OCI-LY1 (cell line): ENCODE measurements around the gene SYNPO2.

ENCODE experiments used
- H2AFZ ChIP-seq: fragments of 200-600 bp; sonication (generic), shearing (Covaris generic); 2 replicates; pipeline ENCODE4 v1.6.0; 2014; ENCODE audit warnings: antibody characterized with exemption, mild to moderate bottlenecking, low read length
- H3F3A ChIP-seq: fragments of 200-600 bp; sonication (generic), shearing (Covaris generic); 2 replicates; pipeline ENCODE4 v1.6.0; 2014; ENCODE audit warnings: mild to moderate bottlenecking, antibody characterized with exemption, low read length, moderate library complexity; ENCODE audit not compliant: insufficient read depth
- H3K27ac ChIP-seq: fragments of 200-600 bp; sonication (generic); 2 replicates; pipeline ENCODE4 v1.5.1; 2014; ENCODE audit warnings: low read length, mixed run types, mild to moderate bottlenecking, low read depth; ENCODE audit not compliant: poor library complexity, severe bottlenecking
- H3K27me3 ChIP-seq: fragments of 200-600 bp; sonication (generic); 2 replicates; pipeline ENCODE4 v1.6.0; 2014; ENCODE audit warnings: antibody characterized with exemption, mild to moderate bottlenecking, low read length, moderate library complexity; ENCODE audit not compliant: insufficient read depth
- H3K36me3 ChIP-seq: fragments of 200-600 bp; sonication (generic); 2 replicates; pipeline ENCODE4 v1.6.1; 2014; ENCODE audit warnings: mild to moderate bottlenecking, antibody characterized with exemption, low read length, moderate library complexity, mixed read lengths; ENCODE audit not compliant: insufficient read depth
- H3K4me1 ChIP-seq: fragments of 200-600 bp; sonication (generic); 2 replicates; pipeline ENCODE4 v1.5.1; 2014; ENCODE audit warnings: mild to moderate bottlenecking, low read length, moderate library complexity; ENCODE audit not compliant: insufficient read depth, severe bottlenecking
- H3K4me2 ChIP-seq: fragments of 200-600 bp; sonication (generic), shearing (Covaris generic); 2 replicates; pipeline ENCODE4 v1.6.1; 2014; ENCODE audit warnings: low read length
- H3K4me3 ChIP-seq: fragments of 200-600 bp; sonication (generic); 2 replicates; pipeline ENCODE4 v1.5.1; 2014; ENCODE audit warnings: low read length, low read depth, mild to moderate bottlenecking, mixed read lengths; ENCODE audit not compliant: poor library complexity, severe bottlenecking
- H3K79me2 ChIP-seq: fragments of 200-600 bp; shearing (Covaris generic); 2 replicates; pipeline ENCODE4 v1.6.1; 2016; ENCODE audit warnings: mixed run types, low read length, mixed read lengths; ENCODE audit not compliant: insufficient read depth
- H3K9ac ChIP-seq: fragments of 200-600 bp; sonication (generic), shearing (Covaris generic); 2 replicates; pipeline ENCODE4 v1.6.1; 2014; ENCODE audit warnings: mild to moderate bottlenecking, low read length, mixed read lengths
- H3K9me2 ChIP-seq: fragments of 200-600 bp; sonication (generic), shearing (Covaris generic); 2 replicates; pipeline ENCODE4 v1.6.1; 2014; ENCODE audit warnings: low read depth, mild to moderate bottlenecking, low read length, mixed read lengths
- H3K9me3 ChIP-seq: fragments of 200-600 bp; shearing (Covaris generic); 2 replicates; pipeline ENCODE4 v1.6.1; 2014; ENCODE audit warnings: low read length, mixed read lengths
- H4K20me1 ChIP-seq: fragments of 200-600 bp; sonication (generic), shearing (Covaris generic); 2 replicates; pipeline ENCODE4 v1.6.0; 2016; ENCODE audit warnings: mild to moderate bottlenecking, low read length; ENCODE audit not compliant: insufficient read depth
- EZH2 ChIP-seq: fragments of 200-600 bp; sonication (generic), shearing (Covaris generic); IDR thresholded peaks from 2 replicates; pipeline ENCODE4 v1.8.0; 2017; ENCODE audit warnings: borderline replicate concordance, mixed run types, mild to moderate bottlenecking, antibody characterized with exemption, low read length, moderate library complexity, mixed read lengths
- TF ChIP-seq, protein P1 (sequence below): fragments of 200-600 bp; sonication (generic), shearing (Covaris generic); IDR thresholded peaks from 2 replicates; pipeline ENCODE4 v1.5.1; 2017; ENCODE audit warnings: mild to moderate bottlenecking, antibody characterized with exemption, low read length, moderate library complexity, mixed read lengths

SYNPO2 gene

DNA sequence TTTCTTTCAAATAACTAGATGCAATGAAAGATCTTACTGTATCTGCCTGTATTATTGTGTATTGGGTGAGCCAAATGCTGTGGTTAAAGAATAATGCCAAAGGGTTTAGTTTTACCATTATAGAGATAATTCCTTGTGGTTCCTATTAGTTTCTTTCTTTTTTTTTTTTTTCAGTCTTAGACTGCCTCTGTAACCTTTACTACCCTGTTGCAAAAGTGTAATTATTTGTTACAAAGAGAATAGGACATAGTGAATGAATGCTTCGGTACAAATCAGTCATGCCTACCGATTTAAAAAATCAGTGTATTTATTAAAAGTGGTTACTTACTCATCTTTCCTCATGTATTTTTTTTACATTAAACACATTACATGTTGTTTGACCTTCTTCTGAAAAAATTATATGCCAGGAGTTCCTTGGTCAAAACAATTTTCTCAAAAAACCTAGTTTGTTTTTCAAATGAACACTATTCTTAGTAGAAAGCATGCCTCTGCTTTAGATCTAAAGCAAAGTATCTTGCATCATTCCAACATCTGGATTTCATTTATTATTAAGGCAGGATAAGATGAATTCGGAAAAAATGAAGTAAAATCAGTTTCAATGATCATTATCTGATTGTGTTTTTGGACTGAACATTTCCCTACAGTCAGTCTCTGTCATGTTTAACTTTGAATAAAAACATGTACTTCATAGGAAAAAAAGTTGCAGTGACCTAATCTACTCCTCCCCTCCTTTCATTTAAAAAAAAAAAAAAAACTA is 21.2 kb upstream of the SYNPO2 start:
- H3K36me3 ChIP-seq, result no peaks in the 10 kb centered on the region

DNA sequence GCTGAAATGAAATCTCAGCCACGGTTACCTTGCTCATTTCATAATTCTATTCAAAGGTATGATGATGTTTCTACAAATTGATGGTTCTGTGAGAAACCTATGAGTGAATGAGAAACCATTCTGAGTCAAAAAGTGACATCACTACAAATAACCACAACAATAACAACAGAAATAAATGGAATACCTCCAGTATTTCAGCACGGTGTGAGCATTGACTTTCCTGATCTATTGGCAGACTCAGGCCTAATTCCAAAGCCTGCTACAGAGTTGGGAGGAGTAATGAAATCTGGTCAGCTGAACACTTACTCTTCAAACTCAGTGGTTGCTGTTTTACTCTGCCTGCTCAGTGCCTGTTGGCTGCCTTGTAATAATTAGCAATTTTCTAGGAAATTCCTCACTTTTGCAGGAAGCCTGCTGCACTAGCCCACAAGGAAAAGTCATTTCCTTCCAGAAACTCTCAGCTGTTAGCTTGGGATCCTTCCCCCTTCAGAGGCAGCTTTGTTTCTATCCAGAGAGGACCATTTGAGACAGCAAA is 18.8 kb upstream of the SYNPO2 start:
- Histone ChIP-seq H3K27ac (no peak overlapping the region), H3K4me3 (no peak overlapping the region), H4K20me1 (no peaks in the 10 kb centered on the region), H3K4me2 (no peak overlapping the region), H3K9ac (no peak overlapping the region), H3K9me3 (no peaks in the 10 kb centered on the region), H2AFZ (no peak overlapping the region), H3K9me2 (no peaks in the 10 kb centered on the region), H3K4me1 (no peaks in the 10 kb centered on the region), H3K79me2 (no peaks in the 10 kb centered on the region), H3K27me3 (no peaks in the 10 kb centered on the region), H3F3A (no peaks in the 10 kb centered on the region), H3K36me3 (no peaks in the 10 kb centered on the region)
- TF ChIP-seq EZH2, result no peak
- TF ChIP-seq, protein P1, sequence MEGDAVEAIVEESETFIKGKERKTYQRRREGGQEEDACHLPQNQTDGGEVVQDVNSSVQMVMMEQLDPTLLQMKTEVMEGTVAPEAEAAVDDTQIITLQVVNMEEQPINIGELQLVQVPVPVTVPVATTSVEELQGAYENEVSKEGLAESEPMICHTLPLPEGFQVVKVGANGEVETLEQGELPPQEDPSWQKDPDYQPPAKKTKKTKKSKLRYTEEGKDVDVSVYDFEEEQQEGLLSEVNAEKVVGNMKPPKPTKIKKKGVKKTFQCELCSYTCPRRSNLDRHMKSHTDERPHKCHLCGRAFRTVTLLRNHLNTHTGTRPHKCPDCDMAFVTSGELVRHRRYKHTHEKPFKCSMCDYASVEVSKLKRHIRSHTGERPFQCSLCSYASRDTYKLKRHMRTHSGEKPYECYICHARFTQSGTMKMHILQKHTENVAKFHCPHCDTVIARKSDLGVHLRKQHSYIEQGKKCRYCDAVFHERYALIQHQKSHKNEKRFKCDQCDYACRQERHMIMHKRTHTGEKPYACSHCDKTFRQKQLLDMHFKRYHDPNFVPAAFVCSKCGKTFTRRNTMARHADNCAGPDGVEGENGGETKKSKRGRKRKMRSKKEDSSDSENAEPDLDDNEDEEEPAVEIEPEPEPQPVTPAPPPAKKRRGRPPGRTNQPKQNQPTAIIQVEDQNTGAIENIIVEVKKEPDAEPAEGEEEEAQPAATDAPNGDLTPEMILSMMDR, result no peak

More for the DNA sequence above, 21.2 kb upstream of the SYNPO2 start:
- no peak overlapping the region for H3K4me2 ChIP-seq
- no peak overlapping the region for H3K9ac ChIP-seq
- H2AFZ ChIP-seq, result no peak overlapping the region
- H3F3A ChIP-seq, result no peaks in the 10 kb centered on the region
- H3K27me3 ChIP-seq, result no peaks in the 10 kb centered on the region
- no peak overlapping the region for H3K4me3 ChIP-seq
- no peaks in the 10 kb centered on the region for H3K9me2 ChIP-seq
- no peaks in the 10 kb centered on the region for H3K79me2 ChIP-seq
- no peaks in the 10 kb centered on the region for H3K9me3 ChIP-seq
- no peak for TF ChIP-seq EZH2
- TF ChIP-seq, protein P1, result no peak
- H4K20me1 ChIP-seq, result no peaks in the 10 kb centered on the region
- H3K4me1 ChIP-seq, result no peaks in the 10 kb centered on the region
- H3K27ac ChIP-seq, result no peak overlapping the region

DNA sequence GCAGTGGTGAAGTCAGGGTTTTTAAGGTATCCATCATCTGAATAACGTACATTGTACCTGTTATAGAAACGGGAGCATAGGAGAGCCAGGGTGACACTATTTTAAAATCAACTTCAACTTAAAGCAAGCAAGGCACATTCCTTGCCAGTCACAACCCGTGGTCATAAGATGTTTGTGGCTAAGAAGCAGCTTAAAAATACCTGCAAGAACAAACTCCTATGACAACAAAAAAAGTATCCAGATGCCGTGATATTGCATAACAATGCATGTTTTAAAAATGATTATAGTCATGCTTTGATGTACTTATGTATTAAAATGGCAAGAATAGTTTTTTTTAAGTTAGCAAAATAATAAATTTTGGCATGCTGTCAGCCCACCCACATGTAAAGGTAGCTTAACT is 16.5 kb upstream of the SYNPO2 start:
- TF ChIP-seq, protein P1, result no peak
- TF ChIP-seq EZH2, result no peak
- H4K20me1 ChIP-seq, result no peaks in the 10 kb centered on the region

More for the DNA sequence above, 16.5 kb upstream of the SYNPO2 start:
- H3K27ac ChIP-seq, result no peak overlapping the region
- no peaks in the 10 kb centered on the region for H3K9me3 ChIP-seq
- H3K4me2 ChIP-seq, result no peak overlapping the region
- H3K9ac ChIP-seq, result no peak overlapping the region
- H3K79me2 ChIP-seq, result no peaks in the 10 kb centered on the region
- H3K4me1 ChIP-seq, result no peaks in the 10 kb centered on the region
- no peaks in the 10 kb centered on the region for H3F3A ChIP-seq
- H3K27me3 ChIP-seq, result no peaks in the 10 kb centered on the region
- H3K9me2 ChIP-seq, result no peaks in the 10 kb centered on the region
- H3K4me3 ChIP-seq, result no peak overlapping the region
- no peaks in the 10 kb centered on the region for H3K36me3 ChIP-seq
- no peak overlapping the region for H2AFZ ChIP-seq
